ENCODE results near the gene SLC10A7. TPM values are rescaled to one million over a fixed set of nuclear protein-coding genes. Genes with fewer than 3 reads are reported as not detected.

Gene SLC10A7
- total and polyA plus RNA-seq, 9 of the 15 experiments (the other 6 are each of a cell fraction or from before 2014, with no cell fraction given) = 6.4 to 22.8 (median 16.1) TPM

- FAIRE-seq = no peak
These were observed 28.4 kb upstream of the SLC10A7 start for GRCh38 chr4:146550161-146550560.

More at GRCh38 chr4:146550161-146550560, 28.4 kb upstream of the SLC10A7 start:
- CTCF ChIA-PET (ENCODE audit: low intra/inter-chr PET ratio) = no interaction called here
- 0% methylated on average over 3 of the region's 3 CpGs for WGBS (ENCODE audit: insufficient coverage, low coverage, missing lambda C conversion rate)
- H3K79me2 ChIP-seq (ENCODE audit: control insufficient read depth, insufficient read depth, low read length) = no peaks in the 10 kb centered on the region
- no peak overlapping the region for H3K9ac ChIP-seq (ENCODE audit: insufficient read depth in 1 of 2, low read depth in 2 of 2, low read length in 2 of 2)
- H3K27ac ChIP-seq (ENCODE audit: extremely low read depth, low read depth, low read length) = no peak overlapping the region
- POLR2A ChIA-PET = no interaction called here
- H2AFZ ChIP-seq (ENCODE audit: low read depth, low read length) = no peak overlapping the region
- no peaks in the 10 kb centered on the region for H3K9me3 ChIP-seq (replicated peaks; ENCODE audit: control insufficient read depth, insufficient read depth, low read depth, low read length)
- no peak overlapping the region for H3K4me2 ChIP-seq (ENCODE audit: insufficient read depth, low read length)
- no peak for TF ChIP-seq CEBPB (tag; IDR thresholded peaks at IDR 0.05)
- no peak for TF ChIP-seq RNF2 (IDR thresholded peaks at IDR 0.05)
- TF ChIP-seq ETS2 (tag; IDR thresholded peaks at IDR 0.05; ENCODE audit: borderline replicate concordance, poor library complexity, severe bottlenecking) = no peak
- TF ChIP-seq EP300 (IDR thresholded peaks at IDR 0.05; ENCODE audit: low read length) = no peak
- TF ChIP-seq ZKSCAN8 (CRISPR knock-in tag; IDR thresholded peaks at IDR 0.05) = no peak
- TF ChIP-seq OTX1 (CRISPR knock-in tag; IDR thresholded peaks at IDR 0.05) = no peak
- no peak for TF ChIP-seq ZKSCAN1 (IDR thresholded peaks at IDR 0.05; ENCODE audit: low read depth, low read length)
- TF ChIP-seq PHF8 (IDR thresholded peaks at IDR 0.05; ENCODE audit: borderline replicate concordance, low read length) = no peak
- no peak for TF ChIP-seq FOXP4 (CRISPR knock-in tag; IDR thresholded peaks at IDR 0.05; ENCODE audit: borderline replicate concordance)
- TF ChIP-seq ZNF274 (IDR thresholded peaks at IDR 0.05; ENCODE audit: borderline replicate concordance, low read depth, low read length) = no peak
- TF ChIP-seq ZNF696 (CRISPR knock-in tag; conservative IDR thresholded peaks at IDR 0.05) = no peak
- no peak for TF ChIP-seq ILF3 (IDR thresholded peaks at IDR 0.05; ENCODE audit: borderline replicate concordance)
- TF ChIP-seq ZNF232 (CRISPR knock-in tag; IDR thresholded peaks at IDR 0.05) = no peak
- no peak for TF ChIP-seq MAFF (IDR thresholded peaks at IDR 0.05; ENCODE audit: low read length)
- TF ChIP-seq CTCF (IDR thresholded peaks at IDR 0.05 in 2 of 3, conservative IDR thresholded peaks at IDR 0.05 in 1 of 3; ENCODE audit: insufficient read depth in 2 of 3, low read depth in 1 of 3, low read length in 3 of 3) = no peak
- TF ChIP-seq TFAP4 (CRISPR knock-in tag; IDR thresholded peaks at IDR 0.05; ENCODE audit: borderline replicate concordance) = no peak
- no peak for TF ChIP-seq SMARCB1 (IDR thresholded peaks at IDR 0.05; ENCODE audit: insufficient read length, low read depth)
- TF ChIP-seq SOX6 (IDR thresholded peaks at IDR 0.05) = no peak
- intact Hi-C loops (cut with micrococcal nuclease) = no loop called here
- no peaks in the 10 kb centered on the region for H3K27me3 ChIP-seq (ENCODE audit: control insufficient read depth in 2 of 2, insufficient read depth in 2 of 2, low read length in 2 of 2)
- no peaks in the 10 kb centered on the region for H4K20me1 ChIP-seq (replicated peaks; ENCODE audit: control insufficient read depth, insufficient read depth, low read length)
- in situ Hi-C loops (cut with MboI) = no loop called here
- no peak overlapping the region for H3K4me3 ChIP-seq
- no peaks in the 10 kb centered on the region for H3K9me1 ChIP-seq (ENCODE audit: control insufficient read depth, insufficient read depth, low read length)
- DNase-seq (ENCODE audit: extremely low read depth in 1 of 4, low spot score in 3 of 4) (no peak), ATAC-seq (no peak)
- no TSS peak for BruUV-seq (replicated peaks)
- H3K4me1 ChIP-seq (replicated peaks in 1 of 2; ENCODE audit: control insufficient read depth in 2 of 2, insufficient read depth in 2 of 2, low read length in 2 of 2) = no peaks in the 10 kb centered on the region
- no peaks in the 10 kb centered on the region for H3K36me3 ChIP-seq (ENCODE audit: control insufficient read depth, insufficient read depth, low read length)

Measured in K562 (cell line).